HUES48 (cell line): ENCODE data around the gene MAU2.

Source experiments
- H3K27ac ChIP-seq: one replicate; pipeline ENCODE4 v1.7.0; 2013; ENCODE audit warnings: low read depth, low read length, inconsistent platforms
- H3K27me3 ChIP-seq: 2 replicates; pipeline ENCODE4 v1.6.1; 2013; ENCODE audit warnings: mild to moderate bottlenecking, low read length; ENCODE audit not compliant: control insufficient read depth, insufficient read depth
- H3K36me3 ChIP-seq: 2 replicates; pipeline ENCODE4 v1.6.1; 2013; ENCODE audit warnings: low read length; ENCODE audit not compliant: control insufficient read depth, insufficient read depth
- H3K4me1 ChIP-seq: 2 replicates; pipeline ENCODE4 v1.6.1; 2013; ENCODE audit warnings: mild to moderate bottlenecking, low read length; ENCODE audit not compliant: control insufficient read depth, insufficient read depth
- H3K4me3 ChIP-seq: 2 replicates; pipeline ENCODE4 v1.5.1; 2013; ENCODE audit warnings: mild to moderate bottlenecking, low read depth, low read length
- H3K9ac ChIP-seq: 2 replicates; pipeline ENCODE4 v1.6.1; 2013; ENCODE audit warnings: mild to moderate bottlenecking, low read depth, low read length, moderate library complexity
- H3K9me3 ChIP-seq: 2 replicates; pipeline ENCODE4 v1.6.1; 2013; ENCODE audit warnings: low read length; ENCODE audit not compliant: control insufficient read depth, insufficient read depth

Gene MAU2

GRCh38 chr19:19404879-19405860, 84.5 kb downstream of the MAU2 start, which contains the start of gene GATAD2A:
TSS of gene GATAD2A (plus strand) at chr19:19405675. CDS start at chr19:19465346, 59,671 bp downstream.
- Histone ChIP-seq H3K9ac (peak within 1 kb of the TSS; percentile 70), H3K4me3 (peak within 1 kb of the TSS; percentile 77), H3K4me1 (peaks cover 39% of the 10 kb centered on the region), H3K27ac (peak within 1 kb of the TSS; percentile 89), H3K27me3 (no peaks in the 10 kb centered on the region), H3K9me3 (no peaks in the 10 kb centered on the region), H3K36me3 (no peaks in the 10 kb centered on the region)

GRCh38 chr19:19405971-19406877, 85.6 kb downstream of the MAU2 start:
- Histone ChIP-seq H3K9ac (peak overlapping the region; percentile 70), H3K36me3 (peaks cover 6% of the 10 kb centered on the region; the same call in 1 of the 2 replicates), H3K27me3 (no peaks in the 10 kb centered on the region), H3K27ac (peak overlapping the region; percentile 89), H3K4me3 (peak overlapping the region; percentile 77), H3K4me1 (peaks cover 45% of the 10 kb centered on the region), H3K9me3 (no peaks in the 10 kb centered on the region)

- peaks cover 45% of the 10 kb centered on the region for H3K4me1 ChIP-seq
- peak overlapping the region; percentile 77 for H3K4me3 ChIP-seq
- H3K36me3 ChIP-seq, result peaks cover 11% of the 10 kb centered on the region; the same call in 1 of the 2 replicates
- H3K9ac ChIP-seq, result peak overlapping the region; percentile 57; the same call in 1 of the 2 replicates
- H3K27ac ChIP-seq, result peak overlapping the region; percentile 89
- no peaks in the 10 kb centered on the region for H3K27me3 ChIP-seq
- no peaks in the 10 kb centered on the region for H3K9me3 ChIP-seq
Observed at GRCh38 chr19:19406878-19407632, 86.4 kb downstream of the MAU2 start.

DNA sequence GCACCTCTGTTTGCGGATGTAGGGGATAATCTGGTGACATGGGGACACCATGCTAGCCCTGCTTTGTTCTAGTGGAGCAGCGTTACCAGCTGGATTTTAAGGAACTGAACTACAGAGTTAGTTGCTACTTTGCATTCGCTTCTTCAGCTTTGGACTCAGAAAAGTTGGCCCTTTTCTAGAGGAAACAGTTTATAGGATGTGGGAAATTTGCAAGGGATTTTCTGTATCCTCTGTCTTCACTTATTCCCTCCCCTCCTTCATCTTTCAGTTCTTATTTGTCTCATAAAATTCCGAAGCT, 87.0 kb downstream of the MAU2 start:
- Histone ChIP-seq H3K36me3 (peaks cover 11% of the 10 kb centered on the region; the same call in 1 of the 2 replicates), H3K27ac (peak overlapping the region; percentile 5), H3K4me1 (peaks cover 45% of the 10 kb centered on the region), H3K4me3 (peak overlapping the region; percentile 77), H3K27me3 (no peaks in the 10 kb centered on the region), H3K9ac (no peak overlapping the region), H3K9me3 (no peaks in the 10 kb centered on the region)
